Vagina (tissue), 2 donors: ENCODE measurements around the gene TPH1.

Experiments used
- POLR2AphosphoS5 ChIP-seq, 2 donors: sonication (generic); formaldehyde crosslinking; IDR thresholded peaks; one replicate each; pipeline ENCODE4 v1.9.0; 2017; ENCODE audit warnings: antibody characterized with exemption in 2 of 2, mild to moderate bottlenecking in 2 of 2, low read depth in 1 of 2; ENCODE audit not compliant: insufficient read depth in 1 of 2
- TF ChIP-seq, protein P1 (sequence below), 3 experiments: fragments of 450-650 bp in 2 of 3; fragments of 200-600 bp in 1 of 3; sonication (generic) in 1 of 3; IDR thresholded peaks; one replicate each; pipeline ENCODE4 v1.5.1; 2017 to 2019; ENCODE audit warnings: antibody characterized with exemption in 3 of 3, mild to moderate bottlenecking in 2 of 3, moderate library complexity in 2 of 3

GRCh38 chr11:18046116-18046777 is at the start of gene TPH1:
- TF ChIP-seq, protein P1, sequence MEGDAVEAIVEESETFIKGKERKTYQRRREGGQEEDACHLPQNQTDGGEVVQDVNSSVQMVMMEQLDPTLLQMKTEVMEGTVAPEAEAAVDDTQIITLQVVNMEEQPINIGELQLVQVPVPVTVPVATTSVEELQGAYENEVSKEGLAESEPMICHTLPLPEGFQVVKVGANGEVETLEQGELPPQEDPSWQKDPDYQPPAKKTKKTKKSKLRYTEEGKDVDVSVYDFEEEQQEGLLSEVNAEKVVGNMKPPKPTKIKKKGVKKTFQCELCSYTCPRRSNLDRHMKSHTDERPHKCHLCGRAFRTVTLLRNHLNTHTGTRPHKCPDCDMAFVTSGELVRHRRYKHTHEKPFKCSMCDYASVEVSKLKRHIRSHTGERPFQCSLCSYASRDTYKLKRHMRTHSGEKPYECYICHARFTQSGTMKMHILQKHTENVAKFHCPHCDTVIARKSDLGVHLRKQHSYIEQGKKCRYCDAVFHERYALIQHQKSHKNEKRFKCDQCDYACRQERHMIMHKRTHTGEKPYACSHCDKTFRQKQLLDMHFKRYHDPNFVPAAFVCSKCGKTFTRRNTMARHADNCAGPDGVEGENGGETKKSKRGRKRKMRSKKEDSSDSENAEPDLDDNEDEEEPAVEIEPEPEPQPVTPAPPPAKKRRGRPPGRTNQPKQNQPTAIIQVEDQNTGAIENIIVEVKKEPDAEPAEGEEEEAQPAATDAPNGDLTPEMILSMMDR (IDR thresholded peaks at IDR 0.05): no peak
- no peak for TF ChIP-seq POLR2AphosphoS5 (IDR thresholded peaks at IDR 0.05; ENCODE audit: insufficient read depth in 1 of 2, low read depth in 1 of 2)
